ENCODE data around the gene ST6GALNAC1.

The ST6GALNAC1 gene

GRCh38 chr17:76675648-76676047 lies 32.1 kb upstream of the ST6GALNAC1 start:
- no peak for DNase-seq

DNA sequence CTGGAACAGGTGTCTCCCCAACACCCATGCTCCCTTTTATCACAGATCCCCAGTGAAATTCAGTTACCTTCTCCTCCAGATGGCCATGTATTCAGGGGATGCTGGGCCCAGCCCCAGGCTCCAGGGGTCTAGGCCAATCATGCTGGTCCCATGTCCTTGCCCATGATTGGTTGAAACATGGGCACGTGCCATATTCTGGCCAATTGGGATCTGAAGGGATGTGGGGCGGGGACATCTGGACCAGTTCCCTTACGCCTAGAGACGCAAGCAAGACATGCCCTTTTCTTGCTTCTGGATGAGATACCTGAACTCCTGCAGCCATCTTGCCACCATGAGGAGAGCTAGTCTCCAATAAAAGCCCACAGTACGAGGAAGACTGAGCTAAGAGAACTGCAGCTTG lies 31.0 kb upstream of the ST6GALNAC1 start:
- DNase-seq: no peak

- DNase-seq: no peak
Measured at GRCh38 chr17:76673729-76674128, 30.2 kb upstream of the ST6GALNAC1 start.

DNA sequence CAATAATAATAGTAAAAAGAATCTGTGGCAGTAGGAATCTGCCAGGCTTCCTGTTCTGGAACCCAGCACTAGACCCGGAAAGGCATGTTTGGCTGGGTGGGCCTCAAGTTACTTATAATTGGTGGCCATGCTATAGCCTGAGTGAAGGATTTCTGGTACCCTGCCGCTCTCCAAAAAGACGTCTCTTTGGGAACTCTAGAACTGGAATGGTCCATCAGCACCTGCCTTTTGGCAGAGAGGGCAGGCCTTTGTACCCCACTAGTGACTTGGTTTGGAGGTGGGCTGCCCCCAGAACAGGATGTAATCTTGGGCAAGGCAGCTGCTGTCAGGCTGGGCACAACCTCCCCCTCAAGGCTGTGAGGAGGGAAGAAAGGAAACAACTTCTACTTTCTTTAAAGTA lies 29.3 kb upstream of the ST6GALNAC1 start:
- no peak for DNase-seq

- peak in 1 of 2 experiments; percentile 39 for DNase-seq
Measured at GRCh38 chr17:76672270-76672851, 28.8 kb upstream of the ST6GALNAC1 start.

DNA sequence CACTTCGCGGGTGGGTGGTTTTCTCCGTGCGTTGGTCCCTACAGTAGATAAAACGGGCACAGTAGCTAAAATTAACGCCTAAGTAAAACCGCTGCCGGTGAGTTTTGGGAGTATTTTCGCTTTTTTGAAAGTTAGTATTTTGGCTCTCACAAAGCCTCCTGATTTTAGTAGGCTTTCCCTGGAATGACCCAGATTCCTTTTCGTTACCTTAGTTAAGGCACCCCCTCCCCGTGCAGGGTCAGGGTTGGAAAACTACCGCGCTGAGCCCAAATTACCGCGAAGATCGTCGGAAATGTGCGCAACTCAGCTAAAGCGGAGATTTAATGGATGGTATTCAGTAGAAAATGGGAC lies 28.3 kb upstream of the ST6GALNAC1 start:
- no peak for DNase-seq

DNA sequence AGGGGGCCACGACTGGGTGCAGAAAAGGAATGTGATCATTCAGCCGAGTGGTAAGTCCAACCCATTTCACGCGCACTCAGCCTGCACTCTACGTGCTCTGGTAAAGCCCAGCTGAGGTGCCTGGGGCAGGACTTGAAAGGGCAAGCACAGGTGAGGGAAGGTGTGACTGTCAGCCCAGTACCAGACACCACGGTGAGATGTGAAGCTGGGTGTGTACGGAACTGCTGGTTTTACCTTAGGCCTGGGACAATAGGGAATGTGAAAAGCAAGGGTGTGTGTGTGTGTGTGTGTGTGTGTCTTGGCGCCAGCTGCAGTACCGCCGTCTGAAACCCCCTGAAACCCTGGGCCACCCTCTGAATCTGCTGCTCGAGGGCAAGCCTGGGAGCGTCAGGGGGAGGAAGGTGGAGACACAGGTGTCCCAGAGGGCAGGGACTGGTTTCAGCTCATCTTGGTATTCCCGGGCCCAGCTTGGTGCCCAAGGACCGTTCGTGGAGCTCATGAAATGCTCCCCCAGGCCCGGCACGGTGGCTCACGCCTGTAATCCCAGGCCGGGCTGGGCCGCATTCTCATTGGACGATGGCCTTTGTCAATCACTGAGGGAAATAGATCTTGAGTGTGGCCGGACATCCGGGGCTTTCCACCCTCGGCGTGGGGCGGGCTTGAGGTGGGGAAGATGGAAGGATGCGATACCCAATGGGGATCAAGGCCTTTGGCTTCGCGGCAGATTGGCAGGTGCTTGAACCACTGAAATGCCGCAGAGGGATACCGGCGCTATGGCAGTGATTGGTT lies 27.8 kb upstream of the ST6GALNAC1 start:
- peak; percentile 100 for DNase-seq

DNA sequence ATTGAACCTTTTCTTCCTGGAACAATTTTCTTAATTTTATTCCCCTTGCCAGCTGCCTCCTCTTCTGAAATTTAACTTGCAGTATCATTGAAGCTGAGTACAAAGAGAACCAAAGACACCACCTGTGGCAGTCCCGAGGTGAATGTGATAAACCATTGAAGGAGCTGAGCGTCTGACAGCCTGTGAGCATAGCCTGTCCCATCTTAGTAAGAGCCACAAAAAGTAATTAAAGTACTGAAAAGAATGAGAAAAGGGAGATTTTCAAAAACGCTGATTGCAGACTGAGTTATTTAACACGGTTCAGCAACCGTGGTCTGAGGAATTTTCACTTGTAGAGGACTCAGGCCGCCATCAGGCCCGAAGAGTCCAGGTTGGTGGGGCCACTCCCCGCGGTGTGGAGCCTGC lies 27.2 kb upstream of the ST6GALNAC1 start:
- no peak for DNase-seq

DNA sequence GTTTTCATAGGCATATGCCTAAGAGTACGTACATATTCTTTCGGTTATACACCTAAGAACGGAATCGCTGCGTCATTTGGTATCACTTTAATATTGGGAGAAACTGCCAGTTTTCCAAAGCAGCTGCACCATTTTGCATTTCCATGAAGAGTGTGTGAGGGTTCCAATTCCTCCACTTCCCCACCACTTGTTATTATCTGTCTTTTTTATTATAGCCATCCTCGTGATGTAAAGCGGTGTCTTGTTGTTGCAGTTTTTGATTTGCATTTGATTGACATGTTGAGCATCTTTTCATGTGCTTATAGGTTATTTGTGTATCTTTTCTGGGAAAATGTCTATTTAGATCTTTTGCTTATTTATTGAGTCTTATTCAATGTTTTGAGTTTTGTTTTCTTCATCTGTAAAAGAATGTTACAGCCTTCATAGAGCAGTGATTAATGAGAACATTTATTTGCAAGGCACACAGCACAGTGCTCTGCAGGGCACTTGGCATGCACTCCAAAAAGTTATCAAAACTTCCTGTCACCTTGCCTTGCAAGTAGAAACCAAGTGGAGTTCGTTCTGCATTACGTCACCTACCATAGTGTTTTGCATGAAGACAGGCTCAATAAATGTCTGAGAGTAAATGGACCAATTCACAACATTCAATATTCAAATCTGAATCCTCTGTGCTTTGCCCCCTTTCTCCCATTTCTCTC lies 26.6 kb upstream of the ST6GALNAC1 start:
- DNase-seq: no peak

GRCh38 chr17:76667786-76668453 lies 24.4 kb upstream of the ST6GALNAC1 start:
- DNase-seq: no peak

DNA sequence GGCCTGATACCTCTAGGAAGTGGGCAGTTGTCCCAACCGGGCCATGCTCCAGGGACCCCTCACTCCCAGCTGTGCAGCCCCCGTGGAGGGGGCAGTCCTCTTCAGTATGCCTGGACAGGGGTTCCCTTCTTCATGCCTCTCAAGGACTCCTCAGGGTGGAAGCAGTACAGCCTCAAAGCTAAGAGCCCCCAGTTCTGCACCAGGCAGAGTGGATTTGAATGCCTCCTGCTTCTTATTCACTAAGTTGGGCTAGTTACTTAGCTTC lies 23.9 kb upstream of the ST6GALNAC1 start:
- no peak for DNase-seq

DNA sequence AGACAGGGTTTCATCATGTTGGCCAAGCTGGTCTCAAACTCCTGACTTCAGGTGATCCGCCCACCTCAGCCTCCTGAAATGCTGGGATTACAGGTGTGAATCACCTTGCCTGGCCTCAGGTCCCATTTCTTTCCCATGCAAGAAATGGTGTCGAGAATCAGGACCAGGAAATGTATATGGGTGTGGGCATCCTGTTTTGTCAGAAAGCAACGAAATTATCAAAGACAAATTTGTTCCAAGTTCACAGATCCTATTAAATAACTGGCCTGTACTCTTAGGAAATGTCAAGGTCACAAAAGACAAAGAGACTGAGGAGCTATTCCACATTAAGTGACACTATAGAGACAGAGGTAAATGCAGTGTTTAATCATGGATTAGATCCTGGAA lies 17.1 kb upstream of the ST6GALNAC1 start:
- no peak for DNase-seq

DNA sequence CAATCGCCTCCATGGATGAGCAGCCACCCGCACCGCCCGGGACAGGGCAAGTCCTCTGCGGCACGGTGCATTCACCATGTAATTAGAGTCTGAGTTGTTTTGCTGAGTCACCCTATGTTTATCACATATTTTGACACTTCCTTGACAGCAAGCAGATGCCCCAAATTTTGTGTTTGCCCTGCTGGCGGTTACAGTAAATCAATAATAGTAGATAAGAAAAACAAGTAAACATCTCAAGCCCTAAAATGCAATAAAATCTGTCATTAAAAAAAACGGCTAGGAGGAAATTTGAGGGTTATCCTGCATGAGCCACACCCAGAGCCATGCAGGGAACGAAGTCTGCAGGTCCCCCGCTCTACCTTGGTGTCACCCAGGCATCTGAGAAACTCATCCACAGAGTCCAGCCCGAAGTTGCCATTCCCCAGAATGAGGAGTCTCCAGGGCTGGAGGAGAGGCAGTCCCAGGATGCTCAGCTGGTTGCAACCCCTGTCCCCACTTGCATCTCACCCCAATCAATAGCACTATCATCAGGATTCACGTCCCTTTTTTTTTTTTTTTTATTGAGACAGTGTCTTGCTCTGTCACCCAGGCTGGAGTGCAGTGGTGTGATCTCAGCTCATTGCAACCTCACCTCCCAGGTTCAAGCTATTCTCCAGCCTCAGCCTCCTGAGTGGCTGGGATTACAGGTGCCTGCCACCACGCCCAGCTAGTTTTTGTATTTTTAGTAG lies 16.5 kb upstream of the ST6GALNAC1 start:
- DNase-seq: no peak

- no peak for DNase-seq
Measured at GRCh38 chr17:76658242-76658662, 14.7 kb upstream of the ST6GALNAC1 start.

DNA sequence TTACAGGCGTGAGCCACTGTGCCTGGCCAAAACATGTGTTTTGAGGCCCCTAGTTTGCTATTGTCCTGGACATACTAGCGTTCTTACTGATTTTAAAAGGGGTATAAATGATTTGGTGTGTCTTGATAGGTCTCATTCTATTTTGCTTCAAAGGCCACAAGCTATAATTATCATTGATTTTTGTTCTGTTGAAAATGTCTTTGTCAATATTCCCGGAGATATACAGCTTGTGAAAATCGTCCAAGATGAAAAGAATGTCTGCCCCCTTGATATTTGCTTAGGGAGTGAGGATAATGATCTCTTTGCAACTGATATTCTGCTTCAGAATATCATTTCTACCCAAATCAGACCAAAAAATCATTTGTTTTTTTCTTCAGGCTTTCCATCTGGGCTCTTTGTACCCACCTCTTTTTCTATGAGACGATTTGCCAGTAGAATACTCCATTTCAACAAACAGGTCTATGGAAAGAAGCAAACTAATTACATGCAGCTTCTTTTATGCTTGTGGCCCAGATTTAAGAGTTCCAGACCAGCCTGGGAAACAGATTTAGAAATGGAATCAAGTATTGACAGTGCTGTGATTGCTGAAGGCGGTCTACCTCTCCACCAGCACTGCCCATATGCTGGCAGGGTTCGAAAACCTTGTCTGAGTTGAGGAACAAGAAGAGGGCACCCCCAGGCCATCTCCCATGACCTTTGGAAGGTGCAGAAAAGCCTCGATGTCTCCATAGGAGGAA lies 14.1 kb upstream of the ST6GALNAC1 start:
- no peak for DNase-seq

- DNase-seq: no peak
Measured at GRCh38 chr17:76654408-76654807, 10.9 kb upstream of the ST6GALNAC1 start.

DNA sequence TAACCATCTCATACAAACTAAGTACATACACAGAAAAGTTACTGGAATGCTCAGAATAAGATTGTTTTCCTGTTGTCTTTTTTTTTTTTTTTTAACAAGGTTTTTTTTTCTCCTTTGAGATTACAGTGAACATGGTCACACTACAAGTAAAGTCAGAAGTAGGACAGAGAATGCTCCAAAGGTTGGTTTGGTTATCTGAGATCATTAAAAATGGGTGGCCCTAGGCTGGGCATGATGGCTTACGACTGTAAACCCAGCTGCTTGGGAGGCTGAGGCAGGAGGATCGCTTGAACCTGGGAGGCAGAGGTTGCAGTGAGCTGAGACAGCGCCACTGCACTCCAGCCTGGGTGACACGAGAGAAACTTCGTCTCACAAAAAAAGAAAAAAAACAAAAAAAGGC lies 6.9 kb upstream of the ST6GALNAC1 start:
- DNase-seq: no peak

DNA sequence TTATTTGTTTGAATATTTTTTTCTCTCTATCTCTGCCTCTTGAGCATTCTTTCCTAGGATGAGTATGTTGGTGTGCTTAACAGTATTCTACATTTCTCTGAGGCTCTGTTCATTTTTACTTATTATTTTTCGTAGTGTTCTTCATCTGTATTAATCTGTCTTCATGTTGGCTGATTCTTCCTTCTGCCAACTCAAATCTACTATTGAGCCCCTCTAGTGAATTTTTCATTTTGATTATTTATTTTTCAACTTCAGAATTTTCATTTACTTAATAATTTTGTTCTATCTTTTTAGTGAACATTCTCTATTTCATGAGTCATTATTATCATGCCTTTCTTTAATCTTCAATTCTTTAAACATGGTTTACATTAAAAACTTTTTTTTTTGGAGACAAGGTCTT lies 3.2 kb upstream of the ST6GALNAC1 start:
- DNase-seq: no peak

GRCh38 chr17:76645481-76645880 lies 1.9 kb upstream of the ST6GALNAC1 start:
- no peak for DNase-seq

GRCh38 chr17:76644995-76645394 lies 1.4 kb upstream of the ST6GALNAC1 start:
- DNase-seq: no peak

DNA sequence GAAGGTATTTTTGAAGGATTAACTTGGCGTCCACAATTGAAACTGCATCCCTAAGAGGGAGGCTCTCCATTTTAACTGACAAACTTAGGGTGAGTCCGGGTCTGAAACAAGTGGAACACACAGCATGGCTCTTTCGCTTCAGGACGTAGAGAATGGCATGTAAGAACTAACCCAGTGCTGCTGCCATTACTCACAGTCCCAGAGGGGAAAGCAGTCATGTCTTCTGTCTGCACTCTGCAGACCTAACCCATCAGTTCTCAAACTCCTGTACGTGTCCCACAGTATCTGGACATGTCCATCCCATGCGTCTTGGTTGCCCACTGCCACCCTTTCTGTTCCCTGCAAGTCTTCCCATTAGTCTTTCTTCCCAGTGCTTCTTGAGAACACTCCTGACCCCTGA lies 563 bp downstream of the ST6GALNAC1 start:
- DNase-seq: no peak

DNA sequence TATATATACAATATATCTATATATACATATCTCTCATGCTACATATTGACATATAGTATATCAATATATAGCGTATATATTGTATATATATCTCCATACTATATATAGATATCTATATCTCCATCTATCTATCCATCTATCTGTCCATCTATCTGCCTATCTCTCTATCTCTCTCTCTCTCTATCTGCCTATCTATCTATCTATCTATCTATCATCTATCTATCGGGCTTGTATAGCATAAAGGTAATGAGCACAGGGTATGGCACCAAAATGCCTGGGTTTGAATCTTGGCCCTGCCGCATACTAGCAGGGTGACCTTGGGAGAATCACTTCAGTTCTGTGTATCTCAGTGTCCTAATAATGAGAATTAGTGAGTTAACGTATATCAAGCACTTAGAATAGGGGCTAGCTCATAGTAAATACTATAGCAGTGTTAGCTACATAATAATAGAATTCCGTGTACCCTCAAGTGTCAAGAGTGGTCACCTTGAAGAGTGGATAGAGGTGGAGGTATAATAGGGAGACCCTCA lies 1.5 kb downstream of the ST6GALNAC1 start:
- DNase-seq: no peak

Measured in NCI-H524 (cell line).